ENCODE measurements around the gene ITPRIP.

ITPRIP gene

DNA sequence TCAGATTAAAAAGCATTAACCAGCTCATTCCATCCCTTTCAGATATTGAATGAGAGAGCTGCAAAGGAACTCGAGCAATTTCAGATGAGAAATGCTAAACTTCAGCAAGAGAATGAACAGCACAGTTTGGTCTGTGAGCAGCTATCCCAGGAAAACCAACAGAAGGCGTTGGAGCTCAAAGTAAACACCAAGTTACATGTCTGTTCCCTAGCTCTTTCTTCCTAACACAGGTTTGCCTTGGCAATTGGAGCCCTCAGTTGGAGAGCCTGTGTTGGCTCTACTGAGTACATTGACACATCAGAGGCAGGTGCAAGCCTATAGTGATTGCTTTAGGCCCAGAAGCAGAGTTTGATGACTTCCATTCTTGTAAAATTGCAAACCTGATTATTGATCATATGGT lies 30.1 kb upstream of the ITPRIP start:
- TF ChIP-seq, protein P1, sequence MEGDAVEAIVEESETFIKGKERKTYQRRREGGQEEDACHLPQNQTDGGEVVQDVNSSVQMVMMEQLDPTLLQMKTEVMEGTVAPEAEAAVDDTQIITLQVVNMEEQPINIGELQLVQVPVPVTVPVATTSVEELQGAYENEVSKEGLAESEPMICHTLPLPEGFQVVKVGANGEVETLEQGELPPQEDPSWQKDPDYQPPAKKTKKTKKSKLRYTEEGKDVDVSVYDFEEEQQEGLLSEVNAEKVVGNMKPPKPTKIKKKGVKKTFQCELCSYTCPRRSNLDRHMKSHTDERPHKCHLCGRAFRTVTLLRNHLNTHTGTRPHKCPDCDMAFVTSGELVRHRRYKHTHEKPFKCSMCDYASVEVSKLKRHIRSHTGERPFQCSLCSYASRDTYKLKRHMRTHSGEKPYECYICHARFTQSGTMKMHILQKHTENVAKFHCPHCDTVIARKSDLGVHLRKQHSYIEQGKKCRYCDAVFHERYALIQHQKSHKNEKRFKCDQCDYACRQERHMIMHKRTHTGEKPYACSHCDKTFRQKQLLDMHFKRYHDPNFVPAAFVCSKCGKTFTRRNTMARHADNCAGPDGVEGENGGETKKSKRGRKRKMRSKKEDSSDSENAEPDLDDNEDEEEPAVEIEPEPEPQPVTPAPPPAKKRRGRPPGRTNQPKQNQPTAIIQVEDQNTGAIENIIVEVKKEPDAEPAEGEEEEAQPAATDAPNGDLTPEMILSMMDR (IDR thresholded peaks at IDR 0.05; ENCODE audit: control insufficient read depth, insufficient read depth, low read depth, low read length, missing control alignments), result no peak
- H3K4me3 ChIP-seq (ENCODE audit: control insufficient read depth, low read depth, low read length), result no peak overlapping the region
- DNase-seq (ENCODE audit: low read depth), result no peak

DNA sequence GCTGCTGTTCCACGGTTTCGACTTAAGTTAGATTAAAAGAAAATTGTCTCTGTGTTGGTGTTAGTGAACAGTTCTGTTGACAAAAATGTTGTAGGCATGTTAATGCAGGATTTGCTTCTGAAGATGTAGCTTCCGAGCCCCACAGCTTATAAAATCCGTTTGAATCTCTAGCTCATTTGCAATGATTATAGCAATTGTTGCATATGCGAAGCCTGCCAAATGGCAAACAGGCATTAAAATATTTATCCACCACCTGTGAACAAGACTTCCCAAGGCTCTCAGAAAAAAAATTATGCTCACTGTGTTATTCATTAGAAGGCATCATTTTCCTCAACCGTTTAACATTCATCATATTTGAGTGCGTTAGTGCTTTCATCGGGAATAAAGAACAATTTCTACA lies 29.6 kb upstream of the ITPRIP start:
- TF ChIP-seq, protein P1 (IDR thresholded peaks at IDR 0.05; ENCODE audit: control insufficient read depth, insufficient read depth, low read depth, low read length, missing control alignments), result no peak
- H3K4me3 ChIP-seq (ENCODE audit: control insufficient read depth, low read depth, low read length), result no peak overlapping the region
- no peak for DNase-seq (ENCODE audit: low read depth)

DNA sequence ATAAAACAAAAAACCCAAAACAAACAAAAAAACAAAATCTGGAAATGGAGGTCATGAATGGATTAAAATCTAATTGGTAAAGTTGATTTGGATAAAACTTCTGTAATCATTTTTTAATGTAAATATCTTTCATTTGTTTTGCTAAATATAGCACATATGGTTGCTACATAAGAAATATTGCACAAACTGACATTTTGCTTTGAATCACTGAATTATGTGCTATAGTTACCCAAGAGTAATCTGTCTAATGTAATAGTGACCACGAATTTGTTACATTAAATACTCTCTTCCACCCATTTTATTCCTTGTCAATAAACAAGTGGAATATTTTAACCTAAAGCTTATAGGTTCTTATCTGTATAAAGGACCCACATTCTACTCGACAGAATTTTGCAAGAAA lies 21.5 kb upstream of the ITPRIP start:
- TF ChIP-seq, protein P1 (IDR thresholded peaks at IDR 0.05; ENCODE audit: control insufficient read depth, insufficient read depth, low read depth, low read length, missing control alignments), result no peak
- no peak for DNase-seq (ENCODE audit: low read depth)
- H3K4me3 ChIP-seq (ENCODE audit: control insufficient read depth, low read depth, low read length), result no peak overlapping the region

DNA sequence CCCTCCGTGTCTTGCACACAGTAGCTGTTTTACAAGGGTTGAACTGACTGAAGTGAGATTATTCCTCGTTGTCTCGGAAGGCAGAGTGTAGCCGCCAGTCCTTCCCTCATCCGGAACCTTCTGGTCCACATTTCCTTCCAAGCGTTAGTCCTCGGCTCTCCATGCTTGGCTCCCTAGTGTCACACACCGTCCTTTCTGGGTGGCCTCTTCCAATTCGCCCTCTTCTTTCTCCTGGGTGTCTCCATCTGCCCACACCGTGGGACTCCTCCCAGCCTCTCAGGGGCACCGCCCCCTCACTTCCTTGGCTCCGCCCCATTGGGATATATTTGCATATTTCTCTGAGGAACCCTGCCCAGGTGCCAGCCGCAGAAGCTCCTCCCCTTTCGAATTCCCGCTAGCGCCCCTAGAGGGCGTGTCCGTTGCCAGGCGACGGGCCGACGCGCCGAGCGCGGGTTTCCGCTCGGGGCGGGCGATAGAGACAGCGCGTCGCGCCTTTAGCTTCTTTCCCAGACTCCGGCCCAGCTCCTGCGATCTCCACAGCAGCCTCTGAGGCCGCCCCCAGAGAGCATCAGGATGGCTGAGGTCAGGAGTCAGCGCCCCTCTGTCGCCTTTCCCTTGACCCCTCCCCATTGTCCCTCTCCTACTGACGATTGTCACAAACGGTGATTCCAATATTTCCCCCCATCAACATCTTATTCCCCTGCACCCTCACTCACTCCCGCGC lies 15.2 kb upstream of the ITPRIP start, which contains the start of gene CFAP58:
Gene CFAP58, plus strand, starts transcription at position 509 of the 724 bp plus-strand sequence. Its CDS starts 65 bp downstream, at position 574.
- no peak for DNase-seq (ENCODE audit: low read depth)
- TF ChIP-seq, protein P1 (IDR thresholded peaks at IDR 0.05; ENCODE audit: control insufficient read depth, insufficient read depth, low read depth, low read length, missing control alignments), result peak; percentile 59
- peak within 1 kb of the TSS; percentile 31 for H3K4me3 ChIP-seq (ENCODE audit: control insufficient read depth, low read depth, low read length)

DNA sequence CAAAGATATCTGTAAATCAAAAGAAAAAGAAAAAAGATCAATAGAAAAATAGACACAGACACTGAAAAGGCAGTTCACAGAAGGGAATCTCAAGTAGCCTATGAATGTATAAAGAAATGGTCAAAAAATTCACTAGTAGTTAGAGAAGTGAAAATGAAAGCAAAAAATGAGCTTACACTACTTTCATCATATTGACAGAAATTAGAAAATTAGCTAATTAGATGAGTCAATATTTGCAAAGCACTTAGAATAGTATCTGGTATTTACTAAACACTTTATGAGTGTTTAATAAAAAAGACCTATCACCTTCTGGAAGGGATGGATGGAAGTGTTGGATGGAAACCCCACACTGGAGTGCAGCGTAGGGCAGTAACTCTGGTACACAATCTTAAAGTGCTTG lies 13.7 kb upstream of the ITPRIP start:
- H3K4me3 ChIP-seq (ENCODE audit: control insufficient read depth, low read depth, low read length), result no peak overlapping the region
- TF ChIP-seq, protein P1 (IDR thresholded peaks at IDR 0.05; ENCODE audit: control insufficient read depth, insufficient read depth, low read depth, low read length, missing control alignments), result no peak
- no peak for DNase-seq (ENCODE audit: low read depth)

DNA sequence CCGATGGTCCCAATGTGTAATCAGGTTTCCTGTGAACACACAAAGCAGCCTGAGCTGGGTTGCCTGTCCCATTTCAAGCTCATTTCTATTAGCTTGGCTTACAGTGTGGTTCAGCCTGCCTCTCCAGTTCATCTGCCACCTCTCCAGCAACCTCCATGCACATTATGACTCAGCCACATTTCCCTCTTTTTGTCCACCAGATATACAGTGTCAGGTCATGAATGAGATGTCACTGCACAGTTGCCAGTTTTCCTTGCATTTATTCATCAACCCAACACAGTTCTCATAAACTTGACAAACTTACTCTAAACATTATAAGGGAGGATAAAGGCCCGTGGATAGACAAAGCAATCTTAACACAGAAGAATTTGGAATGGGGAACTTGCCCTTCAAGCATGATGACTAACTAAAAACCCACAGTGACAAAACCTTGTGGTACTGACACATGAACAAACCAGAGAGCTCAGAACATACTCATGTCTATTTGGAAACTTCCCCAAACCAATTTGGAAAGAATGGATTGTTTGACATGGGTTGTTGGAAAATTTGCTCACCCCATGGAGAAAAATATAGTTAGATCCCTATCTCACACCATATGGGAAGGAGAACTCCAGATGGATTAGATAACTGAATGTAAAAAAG lies 12.9 kb upstream of the ITPRIP start:
- H3K4me3 ChIP-seq (ENCODE audit: control insufficient read depth, low read depth, low read length), result no peak overlapping the region
- TF ChIP-seq, protein P1 (IDR thresholded peaks at IDR 0.05; ENCODE audit: control insufficient read depth, insufficient read depth, low read depth, low read length, missing control alignments), result no peak
- no peak for DNase-seq (ENCODE audit: low read depth)
